Liver (tissue), 9 donors: ENCODE data around the gene LILRB2. TPM values are rescaled to one million over a fixed set of nuclear protein-coding genes. Genes with fewer than 3 reads are reported as not detected.
"Not testable (repeated sequence)": the region's sequence is repeated elsewhere in the genome, so short reads cannot be mapped to it uniquely, and the experiment has no call there.

ENCODE experiments used
- DNase-seq: peaks from one replicate; pipeline ENCODE4 v3.0.0-alpha.2; 2017; ENCODE audit warnings: low spot score
- H3K27ac ChIP-seq, 2 donors: one replicate each; pipeline ENCODE4 v1.7.0; 2013; ENCODE audit warnings: inconsistent platforms in 2 of 2, low read length in 2 of 2, control low read depth in 1 of 2, low read depth in 1 of 2, mild to moderate bottlenecking in 1 of 2
- H3K27me3 ChIP-seq, 4 donors: one replicate each; pipeline versions ENCODE4 v1.6.1 to v1.7.0; 2013; ENCODE audit warnings: low read length in 3 of 4, inconsistent platforms in 1 of 4, mild to moderate bottlenecking in 1 of 4, moderate library complexity in 1 of 4; ENCODE audit not compliant: control insufficient read depth in 4 of 4, insufficient read depth in 4 of 4
- H3K36me3 ChIP-seq, 4 donors: one replicate each; pipeline versions ENCODE4 v1.6.1 to v1.7.0; 2013; ENCODE audit warnings: low read length in 3 of 4, mild to moderate bottlenecking in 3 of 4, low read depth in 1 of 4, moderate library complexity in 1 of 4; ENCODE audit not compliant: control insufficient read depth in 4 of 4, insufficient read depth in 3 of 4
- H3K4me1 ChIP-seq, 4 donors: one replicate each; pipeline versions ENCODE4 v1.6.1 to v1.7.0; 2013; ENCODE audit warnings: low read length in 3 of 4, mild to moderate bottlenecking in 3 of 4, moderate library complexity in 1 of 4; ENCODE audit not compliant: control insufficient read depth in 4 of 4, insufficient read depth in 4 of 4
- H3K4me3 ChIP-seq, 3 donors: one replicate each; pipeline versions ENCODE4 v1.6.1 to v1.7.0; 2013; ENCODE audit warnings: low read length in 3 of 3, control low read depth in 1 of 3, low read depth in 1 of 3, mild to moderate bottlenecking in 1 of 3
- H3K9ac ChIP-seq, 2 donors: one replicate each; pipeline ENCODE4 v1.7.0; 2013; ENCODE audit warnings: low read length in 2 of 2, mild to moderate bottlenecking in 2 of 2, moderate library complexity in 2 of 2, control low read depth in 1 of 2, low read depth in 1 of 2
- H3K9me3 ChIP-seq, 4 donors: one replicate each; pipeline versions ENCODE4 v1.6.1 to v1.7.0; 2013; ENCODE audit warnings: low read length in 3 of 4; ENCODE audit not compliant: control insufficient read depth in 4 of 4
- FOXA1 ChIP-seq: IDR thresholded peaks from 2 replicates; pipeline ENCODE4 v1.6.1; 2016; ENCODE audit warnings: antibody characterized with exemption
- GABPA ChIP-seq, 2 donors: IDR thresholded peaks in 1 of 2; conservative IDR thresholded peaks in 1 of 2; 2 replicates each; pipeline ENCODE4 v1.6.1; 2016; ENCODE audit warnings: antibody characterized with exemption in 2 of 2, mild to moderate bottlenecking in 1 of 2, moderate library complexity in 1 of 2
- HNF4A ChIP-seq, 2 donors: conservative IDR thresholded peaks; 2 replicates each; pipeline ENCODE4 v1.6.1; 2016; ENCODE audit warnings: antibody characterized with exemption in 2 of 2, mild to moderate bottlenecking in 2 of 2
- HNF4G ChIP-seq: IDR thresholded peaks from 2 replicates; pipeline ENCODE4 v1.6.1; 2016; ENCODE audit warnings: antibody characterized with exemption
- JUND ChIP-seq, 2 donors: IDR thresholded peaks; 2 replicates each; pipeline ENCODE4 v1.6.1; 2016; ENCODE audit warnings: antibody characterized with exemption in 2 of 2
- NR2F2 ChIP-seq: IDR thresholded peaks from 2 replicates; pipeline ENCODE4 v1.6.1; 2016; ENCODE audit warnings: antibody characterized with exemption
- RXRA ChIP-seq, 2 donors: IDR thresholded peaks; 2 replicates each; pipeline ENCODE4 v1.6.1; 2017 to 2018; ENCODE audit warnings: antibody characterized with exemption in 2 of 2, mild to moderate bottlenecking in 1 of 2
- TAF1 ChIP-seq: conservative IDR thresholded peaks from 2 replicates; pipeline ENCODE4 v1.6.1; 2016; ENCODE audit warnings: antibody characterized with exemption, mild to moderate bottlenecking
- WGBS: extraction: QIAGEN DNeasy Blood & Tissue Kit; methylation state at CpG from one replicate; pipeline ENCODE4 v1.1.7; 2013; 5-methylcytosine and 5-hydroxymethylcytosine counted together
- polyA plus RNA-seq, 2 donors: library from polyadenylated mRNA; stranded (reverse) in 1 of 2; unstranded in 1 of 2; fragments of 200-250 nt in 1 of 2; fragments of >200 nt in 1 of 2; fragmentation: Nextera tagmentation in 1 of 2; extraction: Ambion mirVana in 1 of 2; gene quantifications; one replicate each; pipeline versions ENCODE4 v1.2.1 to v1.2.3, GENCODE V29; 2013 to 2015
- total RNA-seq, 2 donors: library from RNA; depleted of rRNA; stranded (reverse); fragments of >200 nt; gene quantifications; one replicate each; pipeline ENCODE4 v1.2.3, GENCODE V29; 2014
- TF ChIP-seq, protein P1 (sequence below): fragments of 150-350 bp; IDR thresholded peaks from 2 replicates; pipeline ENCODE4 v1.5.1; 2017; ENCODE audit warnings: improper control_type of control experiment, low read depth, low read length; ENCODE audit not compliant: missing input control
- TF ChIP-seq, protein P2 (sequence below): IDR thresholded peaks from 2 replicates; pipeline ENCODE4 v1.6.1; 2016; ENCODE audit warnings: antibody characterized with exemption
- TF ChIP-seq, protein P3 (sequence below): IDR thresholded peaks from 2 replicates; pipeline ENCODE4 v1.6.1; 2016; ENCODE audit warnings: antibody characterized with exemption
- TF ChIP-seq, protein P4 (sequence below): IDR thresholded peaks from 2 replicates; pipeline ENCODE4 v1.6.1; 2016; ENCODE audit warnings: antibody characterized with exemption, mild to moderate bottlenecking
- donor health status: healthy.
- donor health status: healthy.
- donor health status: healthy.
- donor health status: healthy.
- donor health status: healthy.

Gene LILRB2
- total and polyA plus RNA-seq, 4 donors: 2.2 to 6.1 (median 5.2) TPM

DNA sequence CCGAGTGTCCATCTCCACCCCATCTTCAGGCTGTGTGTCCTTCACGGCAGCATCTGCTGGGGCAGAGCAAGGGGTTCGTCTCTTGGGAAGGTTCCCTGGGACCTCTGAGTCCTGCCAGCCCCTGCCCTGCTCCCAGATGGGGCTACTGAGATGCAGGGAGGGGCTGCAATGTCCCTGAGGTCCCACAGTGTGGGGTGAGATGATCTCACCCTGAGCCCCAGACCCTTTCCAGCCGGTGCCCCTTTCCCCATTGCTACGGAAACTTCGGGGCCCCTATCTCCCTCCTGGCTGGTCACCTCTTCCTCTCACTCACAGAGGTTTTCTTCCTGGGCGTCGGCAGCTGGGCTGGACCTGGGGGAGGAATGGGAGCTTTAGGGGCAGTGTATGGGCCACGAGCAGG lies 5.0 kb downstream of the LILRB2 start:
- 47% methylated on average over 9 of the region's 9 CpGs for WGBS
- no peak overlapping the region for H3K9ac ChIP-seq
- DNase-seq: no peak
- no peak overlapping the region for H3K27ac ChIP-seq
- no peak overlapping the region for H3K4me3 ChIP-seq
- H3K9me3 ChIP-seq: no peaks in the 10 kb centered on the region
- TF ChIP-seq, protein P1, sequence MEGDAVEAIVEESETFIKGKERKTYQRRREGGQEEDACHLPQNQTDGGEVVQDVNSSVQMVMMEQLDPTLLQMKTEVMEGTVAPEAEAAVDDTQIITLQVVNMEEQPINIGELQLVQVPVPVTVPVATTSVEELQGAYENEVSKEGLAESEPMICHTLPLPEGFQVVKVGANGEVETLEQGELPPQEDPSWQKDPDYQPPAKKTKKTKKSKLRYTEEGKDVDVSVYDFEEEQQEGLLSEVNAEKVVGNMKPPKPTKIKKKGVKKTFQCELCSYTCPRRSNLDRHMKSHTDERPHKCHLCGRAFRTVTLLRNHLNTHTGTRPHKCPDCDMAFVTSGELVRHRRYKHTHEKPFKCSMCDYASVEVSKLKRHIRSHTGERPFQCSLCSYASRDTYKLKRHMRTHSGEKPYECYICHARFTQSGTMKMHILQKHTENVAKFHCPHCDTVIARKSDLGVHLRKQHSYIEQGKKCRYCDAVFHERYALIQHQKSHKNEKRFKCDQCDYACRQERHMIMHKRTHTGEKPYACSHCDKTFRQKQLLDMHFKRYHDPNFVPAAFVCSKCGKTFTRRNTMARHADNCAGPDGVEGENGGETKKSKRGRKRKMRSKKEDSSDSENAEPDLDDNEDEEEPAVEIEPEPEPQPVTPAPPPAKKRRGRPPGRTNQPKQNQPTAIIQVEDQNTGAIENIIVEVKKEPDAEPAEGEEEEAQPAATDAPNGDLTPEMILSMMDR: no peak
- TF ChIP-seq, protein P2, sequence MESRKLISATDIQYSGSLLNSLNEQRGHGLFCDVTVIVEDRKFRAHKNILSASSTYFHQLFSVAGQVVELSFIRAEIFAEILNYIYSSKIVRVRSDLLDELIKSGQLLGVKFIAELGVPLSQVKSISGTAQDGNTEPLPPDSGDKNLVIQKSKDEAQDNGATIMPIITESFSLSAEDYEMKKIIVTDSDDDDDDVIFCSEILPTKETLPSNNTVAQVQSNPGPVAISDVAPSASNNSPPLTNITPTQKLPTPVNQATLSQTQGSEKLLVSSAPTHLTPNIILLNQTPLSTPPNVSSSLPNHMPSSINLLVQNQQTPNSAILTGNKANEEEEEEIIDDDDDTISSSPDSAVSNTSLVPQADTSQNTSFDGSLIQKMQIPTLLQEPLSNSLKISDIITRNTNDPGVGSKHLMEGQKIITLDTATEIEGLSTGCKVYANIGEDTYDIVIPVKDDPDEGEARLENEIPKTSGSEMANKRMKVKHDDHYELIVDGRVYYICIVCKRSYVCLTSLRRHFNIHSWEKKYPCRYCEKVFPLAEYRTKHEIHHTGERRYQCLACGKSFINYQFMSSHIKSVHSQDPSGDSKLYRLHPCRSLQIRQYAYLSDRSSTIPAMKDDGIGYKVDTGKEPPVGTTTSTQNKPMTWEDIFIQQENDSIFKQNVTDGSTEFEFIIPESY: no peak
- TF ChIP-seq NR2F2: no peak
- no peak for TF ChIP-seq JUND (IDR thresholded peaks at IDR 0.05)
- no peak for TF ChIP-seq TAF1
- no peak for TF ChIP-seq FOXA1
- TF ChIP-seq HNF4G: no peak
- TF ChIP-seq, protein P3, sequence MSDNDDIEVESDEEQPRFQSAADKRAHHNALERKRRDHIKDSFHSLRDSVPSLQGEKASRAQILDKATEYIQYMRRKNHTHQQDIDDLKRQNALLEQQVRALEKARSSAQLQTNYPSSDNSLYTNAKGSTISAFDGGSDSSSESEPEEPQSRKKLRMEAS: no peak
- TF ChIP-seq GABPA (IDR thresholded peaks at IDR 0.05 in 1 of 2, conservative IDR thresholded peaks at IDR 0.05 in 1 of 2): no peak
- TF ChIP-seq, protein P4, sequence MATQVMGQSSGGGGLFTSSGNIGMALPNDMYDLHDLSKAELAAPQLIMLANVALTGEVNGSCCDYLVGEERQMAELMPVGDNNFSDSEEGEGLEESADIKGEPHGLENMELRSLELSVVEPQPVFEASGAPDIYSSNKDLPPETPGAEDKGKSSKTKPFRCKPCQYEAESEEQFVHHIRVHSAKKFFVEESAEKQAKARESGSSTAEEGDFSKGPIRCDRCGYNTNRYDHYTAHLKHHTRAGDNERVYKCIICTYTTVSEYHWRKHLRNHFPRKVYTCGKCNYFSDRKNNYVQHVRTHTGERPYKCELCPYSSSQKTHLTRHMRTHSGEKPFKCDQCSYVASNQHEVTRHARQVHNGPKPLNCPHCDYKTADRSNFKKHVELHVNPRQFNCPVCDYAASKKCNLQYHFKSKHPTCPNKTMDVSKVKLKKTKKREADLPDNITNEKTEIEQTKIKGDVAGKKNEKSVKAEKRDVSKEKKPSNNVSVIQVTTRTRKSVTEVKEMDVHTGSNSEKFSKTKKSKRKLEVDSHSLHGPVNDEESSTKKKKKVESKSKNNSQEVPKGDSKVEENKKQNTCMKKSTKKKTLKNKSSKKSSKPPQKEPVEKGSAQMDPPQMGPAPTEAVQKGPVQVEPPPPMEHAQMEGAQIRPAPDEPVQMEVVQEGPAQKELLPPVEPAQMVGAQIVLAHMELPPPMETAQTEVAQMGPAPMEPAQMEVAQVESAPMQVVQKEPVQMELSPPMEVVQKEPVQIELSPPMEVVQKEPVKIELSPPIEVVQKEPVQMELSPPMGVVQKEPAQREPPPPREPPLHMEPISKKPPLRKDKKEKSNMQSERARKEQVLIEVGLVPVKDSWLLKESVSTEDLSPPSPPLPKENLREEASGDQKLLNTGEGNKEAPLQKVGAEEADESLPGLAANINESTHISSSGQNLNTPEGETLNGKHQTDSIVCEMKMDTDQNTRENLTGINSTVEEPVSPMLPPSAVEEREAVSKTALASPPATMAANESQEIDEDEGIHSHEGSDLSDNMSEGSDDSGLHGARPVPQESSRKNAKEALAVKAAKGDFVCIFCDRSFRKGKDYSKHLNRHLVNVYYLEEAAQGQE: no peak
- no peak for TF ChIP-seq HNF4A (conservative IDR thresholded peaks at IDR 0.05)
- no peak for TF ChIP-seq RXRA (IDR thresholded peaks at IDR 0.05)
- H3K4me1 ChIP-seq: no peaks in the 10 kb centered on the region
- H3K27me3 ChIP-seq: no peaks in the 10 kb centered on the region
- H3K36me3 ChIP-seq: no peaks in the 10 kb centered on the region

DNA sequence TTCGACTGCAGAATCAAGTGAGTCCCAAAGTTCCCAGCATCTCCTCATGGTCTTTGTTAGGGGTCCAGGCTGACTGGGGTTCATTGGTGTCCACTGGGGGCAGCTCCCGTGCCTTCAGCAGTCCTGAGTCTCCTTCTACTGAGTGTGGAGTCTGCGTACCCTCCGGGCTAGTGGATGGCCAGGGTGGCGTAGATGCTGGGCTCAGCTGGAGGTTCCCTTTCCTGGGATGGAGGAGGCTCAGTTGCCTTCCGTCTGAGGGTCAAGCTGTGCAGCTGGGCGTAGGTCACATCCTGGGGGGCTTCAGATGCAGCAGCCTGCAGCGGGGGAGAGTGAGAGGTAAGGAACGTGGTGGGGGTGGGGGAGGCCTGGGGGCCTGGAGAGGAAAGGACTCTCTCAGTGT lies 6.4 kb downstream of the LILRB2 start:
- not testable (repeated sequence) for H3K9ac ChIP-seq, DNase-seq, H3K4me1 ChIP-seq, H3K36me3 ChIP-seq, H3K9me3 ChIP-seq, H3K27me3 ChIP-seq, H3K27ac ChIP-seq, H3K4me3 ChIP-seq
- WGBS: 55% methylated on average over 9 of the region's 9 CpGs
